Gastroesophageal sphincter (tissue), 3 donors: ENCODE results near the gene PREX1.

Source experiments
- POLR2A ChIP-seq, 2 donors: fragments of 450-650 bp; IDR thresholded peaks; one replicate each; pipeline ENCODE4 v1.6.1; 2017; ENCODE audit warnings: antibody characterized with exemption in 2 of 2, mild to moderate bottlenecking in 2 of 2, moderate library complexity in 1 of 2
- POLR2AphosphoS5 ChIP-seq: sonication (generic); formaldehyde crosslinking; IDR thresholded peaks from one replicate; pipeline ENCODE4 v1.6.1; 2017; ENCODE audit warnings: antibody characterized with exemption
- TF ChIP-seq, protein P1 (sequence below), 4 experiments: fragments of 200-600 bp in 2 of 4; fragments of 450-650 bp in 2 of 4; sonication (generic) in 1 of 4; IDR thresholded peaks; one replicate each; pipeline ENCODE4 v1.5.1; 2017 to 2019; ENCODE audit warnings: antibody characterized with exemption in 4 of 4, mild to moderate bottlenecking in 2 of 4, moderate library complexity in 2 of 4

DNA sequence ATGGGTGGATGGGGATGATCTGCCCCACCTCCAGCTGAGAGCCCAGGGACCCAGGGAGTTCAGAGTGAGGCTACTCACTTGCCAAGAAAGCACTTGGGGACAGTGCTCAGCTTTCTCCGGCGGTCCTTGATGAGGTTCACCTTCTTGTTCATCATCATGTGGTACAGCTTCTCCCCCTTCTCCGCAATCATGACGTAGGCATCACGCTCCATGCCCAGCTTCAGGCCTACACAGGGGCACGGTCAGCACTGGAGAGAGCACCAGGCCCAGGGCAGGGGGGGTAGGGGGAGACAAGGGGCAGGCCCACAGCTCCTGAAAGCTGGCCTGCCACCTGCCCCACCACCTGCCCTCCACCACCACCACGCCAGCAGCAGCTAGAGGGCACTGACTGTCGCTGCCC, 139.2 kb downstream of the PREX1 start:
- TF ChIP-seq, protein P1, sequence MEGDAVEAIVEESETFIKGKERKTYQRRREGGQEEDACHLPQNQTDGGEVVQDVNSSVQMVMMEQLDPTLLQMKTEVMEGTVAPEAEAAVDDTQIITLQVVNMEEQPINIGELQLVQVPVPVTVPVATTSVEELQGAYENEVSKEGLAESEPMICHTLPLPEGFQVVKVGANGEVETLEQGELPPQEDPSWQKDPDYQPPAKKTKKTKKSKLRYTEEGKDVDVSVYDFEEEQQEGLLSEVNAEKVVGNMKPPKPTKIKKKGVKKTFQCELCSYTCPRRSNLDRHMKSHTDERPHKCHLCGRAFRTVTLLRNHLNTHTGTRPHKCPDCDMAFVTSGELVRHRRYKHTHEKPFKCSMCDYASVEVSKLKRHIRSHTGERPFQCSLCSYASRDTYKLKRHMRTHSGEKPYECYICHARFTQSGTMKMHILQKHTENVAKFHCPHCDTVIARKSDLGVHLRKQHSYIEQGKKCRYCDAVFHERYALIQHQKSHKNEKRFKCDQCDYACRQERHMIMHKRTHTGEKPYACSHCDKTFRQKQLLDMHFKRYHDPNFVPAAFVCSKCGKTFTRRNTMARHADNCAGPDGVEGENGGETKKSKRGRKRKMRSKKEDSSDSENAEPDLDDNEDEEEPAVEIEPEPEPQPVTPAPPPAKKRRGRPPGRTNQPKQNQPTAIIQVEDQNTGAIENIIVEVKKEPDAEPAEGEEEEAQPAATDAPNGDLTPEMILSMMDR (IDR thresholded peaks at IDR 0.05): no peak
- TF ChIP-seq POLR2AphosphoS5 (no peak), POLR2A (IDR thresholded peaks at IDR 0.05) (no peak)
